ENCODE data around the gene CD7.

- TF ChIP-seq, protein P1, sequence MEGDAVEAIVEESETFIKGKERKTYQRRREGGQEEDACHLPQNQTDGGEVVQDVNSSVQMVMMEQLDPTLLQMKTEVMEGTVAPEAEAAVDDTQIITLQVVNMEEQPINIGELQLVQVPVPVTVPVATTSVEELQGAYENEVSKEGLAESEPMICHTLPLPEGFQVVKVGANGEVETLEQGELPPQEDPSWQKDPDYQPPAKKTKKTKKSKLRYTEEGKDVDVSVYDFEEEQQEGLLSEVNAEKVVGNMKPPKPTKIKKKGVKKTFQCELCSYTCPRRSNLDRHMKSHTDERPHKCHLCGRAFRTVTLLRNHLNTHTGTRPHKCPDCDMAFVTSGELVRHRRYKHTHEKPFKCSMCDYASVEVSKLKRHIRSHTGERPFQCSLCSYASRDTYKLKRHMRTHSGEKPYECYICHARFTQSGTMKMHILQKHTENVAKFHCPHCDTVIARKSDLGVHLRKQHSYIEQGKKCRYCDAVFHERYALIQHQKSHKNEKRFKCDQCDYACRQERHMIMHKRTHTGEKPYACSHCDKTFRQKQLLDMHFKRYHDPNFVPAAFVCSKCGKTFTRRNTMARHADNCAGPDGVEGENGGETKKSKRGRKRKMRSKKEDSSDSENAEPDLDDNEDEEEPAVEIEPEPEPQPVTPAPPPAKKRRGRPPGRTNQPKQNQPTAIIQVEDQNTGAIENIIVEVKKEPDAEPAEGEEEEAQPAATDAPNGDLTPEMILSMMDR (IDR thresholded peaks at IDR 0.05): no peak
- TF ChIP-seq POLR2A (IDR thresholded peaks at IDR 0.05): no peak
Measured at GRCh38 chr17:82283208-82283749, 34.1 kb downstream of the CD7 start.
